ENCODE measurements around the gene HOXD9.

Gene HOXD9

DNA sequence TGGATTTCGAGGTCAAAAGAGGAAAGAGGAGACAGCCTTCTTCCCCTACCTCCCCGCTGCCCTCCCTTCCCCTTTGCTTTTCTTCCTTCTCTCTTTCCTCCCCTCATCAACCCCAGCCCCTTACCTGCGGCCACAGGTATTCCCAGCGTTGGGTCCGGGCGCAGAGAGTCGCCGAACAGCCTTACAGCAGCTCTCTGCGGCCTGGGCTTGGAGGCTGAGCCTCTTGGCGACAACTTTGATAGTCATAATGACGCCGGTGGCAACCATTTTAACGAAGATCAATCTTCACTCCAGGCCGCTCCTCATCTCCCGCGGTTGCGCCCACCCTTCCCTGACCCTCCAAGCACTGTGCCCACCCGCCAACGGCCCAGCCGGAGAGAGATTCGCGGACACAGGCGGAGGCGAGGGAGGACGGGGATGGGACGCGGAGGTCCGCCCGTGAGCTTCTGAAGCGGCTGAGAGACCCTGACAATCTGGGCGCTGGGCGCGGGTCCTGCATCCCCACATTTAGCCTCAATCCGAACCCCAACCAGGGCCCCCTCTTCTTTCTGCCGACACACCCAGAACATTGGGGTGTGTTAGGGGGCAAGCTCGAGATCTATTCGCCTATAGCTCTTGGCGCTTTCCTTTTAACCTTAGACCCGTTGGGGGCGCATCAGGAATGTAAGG lies 37.3 kb upstream of the HOXD9 start:
- no peak overlapping the region for H3K4me2 ChIP-seq
- no peak overlapping the region for H3K27ac ChIP-seq
- no peak for TF ChIP-seq Cebpa-rat (IDR thresholded peaks at IDR 0.05)
- H3K27me3 ChIP-seq = peaks cover 100% of the 10 kb centered on the region
- peaks cover 61% of the 10 kb centered on the region for H3K9me3 ChIP-seq
- no peak overlapping the region for H3K9ac ChIP-seq
- H3K4me3 ChIP-seq = no peak overlapping the region
- H4K20me1 ChIP-seq = peaks cover 86% of the 10 kb centered on the region
- H3K4me1 ChIP-seq = no peaks in the 10 kb centered on the region
- H3K36me3 ChIP-seq = no peaks in the 10 kb centered on the region

GRCh38 chr2:176085861-176086771 lies 36.4 kb upstream of the HOXD9 start:
- no peak overlapping the region for H3K27ac ChIP-seq
- peaks cover 100% of the 10 kb centered on the region for H3K27me3 ChIP-seq
- H3K4me2 ChIP-seq = no peak overlapping the region
- H3K4me1 ChIP-seq = no peaks in the 10 kb centered on the region
- no peak overlapping the region for H3K9ac ChIP-seq
- peaks cover 53% of the 10 kb centered on the region for H3K9me3 ChIP-seq
- H3K36me3 ChIP-seq = no peaks in the 10 kb centered on the region
- no peak for TF ChIP-seq Cebpa-rat (IDR thresholded peaks at IDR 0.05)
- H3K4me3 ChIP-seq = no peak overlapping the region
- peaks cover 87% of the 10 kb centered on the region for H4K20me1 ChIP-seq

DNA sequence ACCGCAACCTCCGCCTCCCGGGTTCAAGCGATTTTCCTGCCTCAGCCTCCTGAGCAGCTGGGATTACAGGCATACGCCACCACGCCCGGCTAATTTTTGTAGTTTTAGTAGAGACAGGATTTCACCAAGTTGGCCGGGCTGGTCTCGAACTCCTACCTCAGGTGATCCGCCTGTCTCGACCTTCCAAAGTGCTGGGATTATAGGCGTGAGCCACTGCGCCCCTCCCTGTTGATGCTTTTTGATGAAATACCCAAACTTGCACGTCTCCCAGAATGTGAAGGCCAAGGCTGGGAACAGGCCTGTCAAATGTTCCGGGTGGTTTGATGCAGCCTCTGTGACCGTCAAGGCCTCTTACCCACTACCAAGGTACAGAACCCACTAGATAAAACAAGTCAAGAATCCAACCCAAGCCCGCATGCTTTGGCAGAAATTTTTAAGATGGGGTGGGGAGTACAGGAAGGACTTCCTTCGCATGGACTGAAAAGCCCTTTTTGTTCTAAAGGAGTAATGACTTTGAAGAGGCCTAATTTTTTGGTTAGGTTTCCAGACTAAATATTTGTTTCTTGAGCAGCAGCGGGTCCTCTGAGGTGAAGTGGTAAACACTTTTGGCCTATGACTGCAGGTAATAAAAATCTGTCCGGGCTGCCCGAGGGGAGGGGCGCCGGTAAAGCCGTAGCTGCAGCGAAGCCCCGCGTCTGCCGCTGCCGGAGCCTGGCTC lies 35.0 kb upstream of the HOXD9 start:
- Histone ChIP-seq H3K27ac (no peak overlapping the region), H3K4me2 (no peak overlapping the region), H3K4me3 (no peak overlapping the region), H3K36me3 (no peaks in the 10 kb centered on the region), H3K27me3 (peaks cover 100% of the 10 kb centered on the region), H3K4me1 (no peaks in the 10 kb centered on the region), H3K9ac (no peak overlapping the region), H4K20me1 (peaks cover 95% of the 10 kb centered on the region), H3K9me3 (peaks cover 46% of the 10 kb centered on the region)
- no peak for TF ChIP-seq Cebpa-rat (IDR thresholded peaks at IDR 0.05)

GRCh38 chr2:176088048-176088936 lies 34.2 kb upstream of the HOXD9 start:
- H3K4me3 ChIP-seq = no peak overlapping the region
- H4K20me1 ChIP-seq = peaks cover 97% of the 10 kb centered on the region
- H3K9ac ChIP-seq = no peak overlapping the region
- no peak overlapping the region for H3K27ac ChIP-seq
- peaks cover 46% of the 10 kb centered on the region for H3K9me3 ChIP-seq
- H3K36me3 ChIP-seq = no peaks in the 10 kb centered on the region
- peaks cover 100% of the 10 kb centered on the region for H3K27me3 ChIP-seq
- no peak for TF ChIP-seq Cebpa-rat (IDR thresholded peaks at IDR 0.05)
- H3K4me1 ChIP-seq = no peaks in the 10 kb centered on the region
- H3K4me2 ChIP-seq = no peak overlapping the region

- H3K4me1 ChIP-seq = no peaks in the 10 kb centered on the region
- H3K4me3 ChIP-seq = no peak overlapping the region
- TF ChIP-seq Cebpa-rat (IDR thresholded peaks at IDR 0.05) = no peak
- no peak overlapping the region for H3K4me2 ChIP-seq
- H3K27me3 ChIP-seq = peaks cover 100% of the 10 kb centered on the region
- H4K20me1 ChIP-seq = peaks cover 97% of the 10 kb centered on the region
- peaks cover 42% of the 10 kb centered on the region for H3K9me3 ChIP-seq
- H3K36me3 ChIP-seq = no peaks in the 10 kb centered on the region
- no peak overlapping the region for H3K9ac ChIP-seq
- no peak overlapping the region for H3K27ac ChIP-seq
These were observed 33.3 kb upstream of the HOXD9 start for GRCh38 chr2:176088937-176089842.

DNA sequence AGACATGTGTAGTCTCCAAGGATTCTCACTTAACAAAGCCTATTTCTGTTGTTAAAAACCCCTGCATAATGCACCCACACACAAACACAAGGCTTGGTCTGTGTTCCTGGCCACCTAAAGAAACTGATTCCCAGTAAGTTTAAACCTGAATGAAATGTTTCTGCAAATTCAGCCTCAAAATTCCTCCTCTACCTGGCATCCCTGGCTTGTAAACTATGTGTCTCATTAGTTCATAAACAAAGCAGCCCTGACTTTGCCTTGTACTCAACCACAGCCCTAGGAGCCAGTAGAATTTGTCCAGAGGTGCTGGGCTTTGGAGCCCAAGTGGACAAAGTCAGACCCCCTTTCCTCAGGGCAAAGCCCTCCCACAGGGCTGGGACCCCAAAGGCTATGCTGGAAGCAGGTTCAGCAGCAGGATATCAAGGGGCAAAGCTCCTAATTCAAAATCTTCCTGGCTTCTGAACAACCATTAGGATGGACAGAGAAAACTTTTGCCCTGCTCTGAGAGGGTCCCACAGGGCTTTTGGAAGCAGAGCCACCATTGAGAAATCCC lies 32.6 kb upstream of the HOXD9 start:
- Histone ChIP-seq H3K4me1 (no peaks in the 10 kb centered on the region), H3K27me3 (peaks cover 100% of the 10 kb centered on the region), H3K9ac (no peak overlapping the region), H3K4me2 (no peak overlapping the region), H3K9me3 (peaks cover 35% of the 10 kb centered on the region), H3K36me3 (no peaks in the 10 kb centered on the region), H3K27ac (no peak overlapping the region), H3K4me3 (no peak overlapping the region), H4K20me1 (peaks cover 97% of the 10 kb centered on the region)
- no peak for TF ChIP-seq Cebpa-rat (IDR thresholded peaks at IDR 0.05)

DNA sequence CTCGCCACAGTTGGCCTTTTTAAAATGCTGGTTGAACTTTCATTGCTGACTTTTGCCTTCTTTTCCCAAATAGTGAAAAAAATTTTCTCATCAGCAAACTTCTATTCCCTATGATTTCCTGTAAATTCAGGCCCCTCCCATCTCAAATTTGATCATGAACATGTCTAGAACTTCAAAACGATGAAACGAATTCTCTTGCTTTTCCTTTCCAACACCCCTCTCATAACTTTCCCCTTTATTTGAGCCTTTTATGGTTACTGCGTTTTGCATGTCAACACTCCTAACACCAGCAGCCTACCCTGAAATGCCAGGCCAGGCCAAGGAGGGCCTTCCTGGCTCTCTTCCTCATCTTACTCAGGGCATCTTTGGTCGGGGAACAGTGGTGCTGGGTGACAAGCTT lies 31.7 kb upstream of the HOXD9 start:
- H3K27me3 ChIP-seq = peaks cover 100% of the 10 kb centered on the region

More for the DNA sequence above, 31.7 kb upstream of the HOXD9 start:
- no peak overlapping the region for H3K27ac ChIP-seq
- H3K36me3 ChIP-seq = no peaks in the 10 kb centered on the region
- peaks cover 26% of the 10 kb centered on the region for H3K9me3 ChIP-seq
- H3K9ac ChIP-seq = no peak overlapping the region
- no peaks in the 10 kb centered on the region for H3K4me1 ChIP-seq
- no peak for TF ChIP-seq Cebpa-rat (IDR thresholded peaks at IDR 0.05)
- no peak overlapping the region for H3K4me2 ChIP-seq
- H4K20me1 ChIP-seq = peaks cover 97% of the 10 kb centered on the region
- H3K4me3 ChIP-seq = no peak overlapping the region

Data from BLaER1 (cell line).